AG04449 (cell line): ENCODE results near the gene POLR3F.
"Not testable (repeated sequence)": the region's sequence is repeated elsewhere in the genome, so short reads cannot be mapped to it uniquely, and the experiment has no call there.

Experiments
- CTCF ChIA-PET: fragments of 350-600 bp; formaldehyde crosslinking; extraction: SDS; loops from one replicate; lab custom pipeline; 2021; ENCODE audit warnings: antibody characterized with exemption; lab: Yijun Ruan, JAX
- POLR2A ChIA-PET: fragments of 400-600, 350-600 bp; formaldehyde crosslinking; extraction: SDS; loops from one replicate; lab custom pipeline; 2020; ENCODE audit warnings: antibody characterized with exemption, inconsistent platforms; lab: Yijun Ruan, JAX
- DNase-seq: peaks from one replicate; pipeline ENCODE4 v3.0.0-alpha.2; 2010; ENCODE audit warnings: low read depth, low spot score
- H3K4me3 ChIP-seq: 2 replicates; pipeline ENCODE4 v1.5.1; 2011; ENCODE audit warnings: low read depth, mild to moderate bottlenecking, control low read depth, low read length
- TF ChIP-seq, protein P1 (sequence below): IDR thresholded peaks from one replicate; pipeline ENCODE4 v1.5.1; 2011; ENCODE audit warnings: mild to moderate bottlenecking, moderate library complexity, low read length, control low read depth, inconsistent platforms; ENCODE audit not compliant: insufficient read depth; ENCODE audit errors: missing control alignments

The POLR3F gene

GRCh38 chr20:18507218-18508191 is 40.3 kb downstream of the POLR3F start, which contains the start of gene SEC23B:
TSS of gene SEC23B (plus strand) at chr20:18507940. CDS start at chr20:18510836, 2,896 bp downstream.
- peak within 1 kb of the TSS; percentile 87 for H3K4me3 ChIP-seq
- TF ChIP-seq, protein P1, sequence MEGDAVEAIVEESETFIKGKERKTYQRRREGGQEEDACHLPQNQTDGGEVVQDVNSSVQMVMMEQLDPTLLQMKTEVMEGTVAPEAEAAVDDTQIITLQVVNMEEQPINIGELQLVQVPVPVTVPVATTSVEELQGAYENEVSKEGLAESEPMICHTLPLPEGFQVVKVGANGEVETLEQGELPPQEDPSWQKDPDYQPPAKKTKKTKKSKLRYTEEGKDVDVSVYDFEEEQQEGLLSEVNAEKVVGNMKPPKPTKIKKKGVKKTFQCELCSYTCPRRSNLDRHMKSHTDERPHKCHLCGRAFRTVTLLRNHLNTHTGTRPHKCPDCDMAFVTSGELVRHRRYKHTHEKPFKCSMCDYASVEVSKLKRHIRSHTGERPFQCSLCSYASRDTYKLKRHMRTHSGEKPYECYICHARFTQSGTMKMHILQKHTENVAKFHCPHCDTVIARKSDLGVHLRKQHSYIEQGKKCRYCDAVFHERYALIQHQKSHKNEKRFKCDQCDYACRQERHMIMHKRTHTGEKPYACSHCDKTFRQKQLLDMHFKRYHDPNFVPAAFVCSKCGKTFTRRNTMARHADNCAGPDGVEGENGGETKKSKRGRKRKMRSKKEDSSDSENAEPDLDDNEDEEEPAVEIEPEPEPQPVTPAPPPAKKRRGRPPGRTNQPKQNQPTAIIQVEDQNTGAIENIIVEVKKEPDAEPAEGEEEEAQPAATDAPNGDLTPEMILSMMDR: no peak
- POLR2A ChIA-PET: interaction anchor here (0.6 to 1.7 kb wide), 5 partner anchors 8 to 64 kb away, joined by 3 to 16 read pairs (median 3); partner anchors contain the start of genes DZANK1, POLR3F and RBBP9
- DNase-seq: peak; percentile 89
- CTCF ChIA-PET: interaction anchor here (0.9 to 2.3 kb wide), 3 partner anchors 10 to 93 kb away, joined by 3 to 12 read pairs (median 4); partner anchors contain the start of gene RBBP9

GRCh38 chr20:18511571-18511970 is 44.4 kb downstream of the POLR3F start:
- ChIA-PET CTCF (no interaction called here), POLR2A (no interaction called here)
- no peak overlapping the region for H3K4me3 ChIP-seq
- no peak for DNase-seq
- TF ChIP-seq, protein P1: no peak

- no peak for DNase-seq
- ChIA-PET CTCF (no interaction called here), POLR2A (no interaction called here)
- H3K4me3 ChIP-seq: no peak overlapping the region
- TF ChIP-seq, protein P1: no peak
Observed at GRCh38 chr20:18513208-18513607, 46.0 kb downstream of the POLR3F start.

DNA sequence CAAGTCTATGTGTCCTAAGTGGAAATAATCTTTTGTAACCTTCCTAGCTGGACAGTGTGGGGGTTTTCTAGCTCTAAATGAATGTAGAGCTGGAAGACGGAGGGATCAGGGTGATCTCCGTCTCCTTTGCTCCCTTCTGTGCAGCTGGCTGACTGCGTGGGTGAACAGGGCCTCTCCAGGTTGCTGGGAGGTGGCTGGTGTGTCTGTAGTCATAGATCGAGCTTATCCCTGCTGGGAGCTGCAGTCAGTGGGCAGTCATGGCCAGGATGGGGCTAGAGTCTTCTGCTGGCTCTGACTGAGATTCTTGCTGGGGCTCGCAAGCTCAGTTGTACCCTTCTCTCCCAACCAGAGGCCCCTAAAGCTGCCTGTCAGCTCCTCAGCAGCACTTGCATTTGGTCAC is 46.9 kb downstream of the POLR3F start:
- TF ChIP-seq, protein P1: no peak
- H3K4me3 ChIP-seq: no peak overlapping the region
- ChIA-PET POLR2A (no interaction called here), CTCF (no interaction called here)
- no peak for DNase-seq

DNA sequence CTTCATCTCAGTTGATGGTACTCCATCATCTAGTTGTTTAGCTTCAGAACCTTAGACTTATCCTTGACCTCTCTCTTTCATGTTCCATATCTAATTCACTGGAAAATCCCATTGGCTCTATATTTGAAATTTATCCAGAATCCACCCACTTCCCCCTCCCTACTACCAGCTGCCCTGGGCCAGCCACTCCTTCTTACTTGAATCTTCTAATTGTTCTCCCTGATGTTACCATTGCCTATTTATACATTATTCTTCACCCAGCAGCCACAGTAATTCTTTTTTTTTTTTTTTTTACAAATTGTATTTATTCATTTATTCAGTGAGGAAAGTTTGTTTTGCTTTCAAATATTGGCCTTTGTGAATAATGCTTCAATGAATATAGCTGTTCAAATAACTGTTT is 48.8 kb downstream of the POLR3F start:
- DNase-seq: no peak
- H3K4me3 ChIP-seq: no peak overlapping the region
- ChIA-PET CTCF (interaction anchor here (0.7 kb wide), 1 partner anchor 178 kb away, joined by 4 read pairs; no protein-coding TSS in a partner anchor), POLR2A (interaction anchor here (0.9 kb wide), 1 partner anchor 8 kb away, joined by 3 read pairs; the partner anchor contains the start of gene SEC23B)
- TF ChIP-seq, protein P1: no peak

- CTCF ChIA-PET, H3K4me3 ChIP-seq, DNase-seq, POLR2A ChIA-PET: not testable (repeated sequence)
Observed at GRCh38 chr20:18522066-18522465, 54.9 kb downstream of the POLR3F start.
